ENCODE results near the gene PIP4K2A.

Gene PIP4K2A

GRCh38 chr10:22681783-22682183 is 32.6 kb downstream of the PIP4K2A start:
- peaks cover 29% of the 10 kb centered on the region for H3K79me2 ChIP-seq (ENCODE audit: insufficient read depth, low read length)

DNA sequence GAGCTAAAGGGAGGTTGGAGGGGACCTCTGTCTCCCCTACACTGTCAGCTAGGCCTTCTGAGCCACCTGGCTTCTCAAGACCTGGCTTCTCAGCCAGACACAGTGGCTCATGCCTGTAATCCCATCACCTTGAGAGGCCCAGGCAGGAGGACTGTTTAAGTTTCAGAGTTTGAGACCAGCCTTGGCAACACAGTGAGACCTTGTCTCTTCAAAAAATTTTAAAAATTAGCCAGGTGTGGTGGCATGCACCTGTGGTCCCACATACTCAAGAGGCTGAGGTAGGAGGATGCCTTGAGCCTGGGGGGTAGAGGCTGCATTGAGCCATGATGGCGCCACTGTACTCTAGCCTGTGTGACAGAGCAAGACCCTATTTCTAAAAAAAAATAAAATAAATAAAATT is 33.1 kb downstream of the PIP4K2A start:
- no peaks in the 10 kb centered on the region for H3K9me2 ChIP-seq (replicated peaks; ENCODE audit: insufficient read depth, low read length)
- H3K36me3 ChIP-seq (ENCODE audit: low read length): no peaks in the 10 kb centered on the region
- H3F3A ChIP-seq (ENCODE audit: insufficient read depth): no peaks in the 10 kb centered on the region
- no peak overlapping the region for H3K27ac ChIP-seq (ENCODE audit: low read depth, low read length)
- no peak overlapping the region for H3K9ac ChIP-seq (ENCODE audit: low read length)
- peaks cover 34% of the 10 kb centered on the region for H4K20me1 ChIP-seq (ENCODE audit: low read depth, low read length)
- peaks cover 26% of the 10 kb centered on the region for H3K79me2 ChIP-seq (ENCODE audit: insufficient read depth, low read length)
- no peaks in the 10 kb centered on the region for H3K9me3 ChIP-seq (ENCODE audit: insufficient read depth, low read length)
- H3K4me3 ChIP-seq (ENCODE audit: insufficient read depth, low read length, poor library complexity, severe bottlenecking): no peak overlapping the region
- no peak overlapping the region for H2AFZ ChIP-seq (ENCODE audit: low read depth, low read length, severe bottlenecking)
- no peaks in the 10 kb centered on the region for H3K27me3 ChIP-seq (ENCODE audit: low read length)
- TF ChIP-seq EZH2phosphoT487 (conservative IDR thresholded peaks at IDR 0.05; ENCODE audit: low read length): no peak
- TF ChIP-seq, protein P1, sequence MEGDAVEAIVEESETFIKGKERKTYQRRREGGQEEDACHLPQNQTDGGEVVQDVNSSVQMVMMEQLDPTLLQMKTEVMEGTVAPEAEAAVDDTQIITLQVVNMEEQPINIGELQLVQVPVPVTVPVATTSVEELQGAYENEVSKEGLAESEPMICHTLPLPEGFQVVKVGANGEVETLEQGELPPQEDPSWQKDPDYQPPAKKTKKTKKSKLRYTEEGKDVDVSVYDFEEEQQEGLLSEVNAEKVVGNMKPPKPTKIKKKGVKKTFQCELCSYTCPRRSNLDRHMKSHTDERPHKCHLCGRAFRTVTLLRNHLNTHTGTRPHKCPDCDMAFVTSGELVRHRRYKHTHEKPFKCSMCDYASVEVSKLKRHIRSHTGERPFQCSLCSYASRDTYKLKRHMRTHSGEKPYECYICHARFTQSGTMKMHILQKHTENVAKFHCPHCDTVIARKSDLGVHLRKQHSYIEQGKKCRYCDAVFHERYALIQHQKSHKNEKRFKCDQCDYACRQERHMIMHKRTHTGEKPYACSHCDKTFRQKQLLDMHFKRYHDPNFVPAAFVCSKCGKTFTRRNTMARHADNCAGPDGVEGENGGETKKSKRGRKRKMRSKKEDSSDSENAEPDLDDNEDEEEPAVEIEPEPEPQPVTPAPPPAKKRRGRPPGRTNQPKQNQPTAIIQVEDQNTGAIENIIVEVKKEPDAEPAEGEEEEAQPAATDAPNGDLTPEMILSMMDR (IDR thresholded peaks at IDR 0.05; ENCODE audit: insufficient read depth, low read length, poor library complexity, severe bottlenecking): no peak
- H3K4me2 ChIP-seq (ENCODE audit: low read depth, low read length, poor library complexity, severe bottlenecking): no peak overlapping the region

More at GRCh38 chr10:22681783-22682183, 32.6 kb downstream of the PIP4K2A start:
- TF ChIP-seq EZH2phosphoT487 (conservative IDR thresholded peaks at IDR 0.05; ENCODE audit: low read length): no peak
- TF ChIP-seq, protein P1 (IDR thresholded peaks at IDR 0.05; ENCODE audit: insufficient read depth, low read length, poor library complexity, severe bottlenecking): no peak
- Histone ChIP-seq H3K27ac (ENCODE audit: low read depth, low read length) (no peak overlapping the region), H3K9ac (ENCODE audit: low read length) (no peak overlapping the region), H4K20me1 (ENCODE audit: low read depth, low read length) (peaks cover 35% of the 10 kb centered on the region), H3K9me2 (replicated peaks; ENCODE audit: insufficient read depth, low read length) (no peaks in the 10 kb centered on the region), H3K4me2 (ENCODE audit: low read depth, low read length, poor library complexity, severe bottlenecking) (no peak overlapping the region), H3F3A (ENCODE audit: insufficient read depth) (no peaks in the 10 kb centered on the region), H3K27me3 (ENCODE audit: low read length) (no peaks in the 10 kb centered on the region), H3K9me3 (ENCODE audit: insufficient read depth, low read length) (no peaks in the 10 kb centered on the region), H3K36me3 (ENCODE audit: low read length) (no peaks in the 10 kb centered on the region), H3K4me3 (ENCODE audit: insufficient read depth, low read length, poor library complexity, severe bottlenecking) (no peak overlapping the region), H2AFZ (ENCODE audit: low read depth, low read length, severe bottlenecking) (no peak overlapping the region)

GRCh38 chr10:22679608-22680007 is 34.8 kb downstream of the PIP4K2A start:
- Histone ChIP-seq H3K4me3 (ENCODE audit: insufficient read depth, low read length, poor library complexity, severe bottlenecking) (no peak overlapping the region), H3K9ac (ENCODE audit: low read length) (no peak overlapping the region), H3K27me3 (ENCODE audit: low read length) (no peaks in the 10 kb centered on the region), H4K20me1 (ENCODE audit: low read depth, low read length) (peaks cover 19% of the 10 kb centered on the region), H3K36me3 (ENCODE audit: low read length) (no peaks in the 10 kb centered on the region), H3K79me2 (ENCODE audit: insufficient read depth, low read length) (peaks cover 30% of the 10 kb centered on the region), H3K4me2 (ENCODE audit: low read depth, low read length, poor library complexity, severe bottlenecking) (no peak overlapping the region), H2AFZ (ENCODE audit: low read depth, low read length, severe bottlenecking) (no peak overlapping the region), H3K27ac (ENCODE audit: low read depth, low read length) (no peak overlapping the region), H3F3A (ENCODE audit: insufficient read depth) (no peaks in the 10 kb centered on the region), H3K9me2 (replicated peaks; ENCODE audit: insufficient read depth, low read length) (no peaks in the 10 kb centered on the region), H3K9me3 (ENCODE audit: insufficient read depth, low read length) (no peaks in the 10 kb centered on the region)
- TF ChIP-seq EZH2phosphoT487 (conservative IDR thresholded peaks at IDR 0.05; ENCODE audit: low read length): no peak
- TF ChIP-seq, protein P1 (IDR thresholded peaks at IDR 0.05; ENCODE audit: insufficient read depth, low read length, poor library complexity, severe bottlenecking): no peak
